ENCODE results near the gene NRN1L. TPM values are rescaled to one million over a fixed set of nuclear protein-coding genes. Genes with fewer than 3 reads are reported as not detected.

Gene NRN1L
- total RNA-seq, 1 donor from 2014 or later: 1.1 TPM

DNA sequence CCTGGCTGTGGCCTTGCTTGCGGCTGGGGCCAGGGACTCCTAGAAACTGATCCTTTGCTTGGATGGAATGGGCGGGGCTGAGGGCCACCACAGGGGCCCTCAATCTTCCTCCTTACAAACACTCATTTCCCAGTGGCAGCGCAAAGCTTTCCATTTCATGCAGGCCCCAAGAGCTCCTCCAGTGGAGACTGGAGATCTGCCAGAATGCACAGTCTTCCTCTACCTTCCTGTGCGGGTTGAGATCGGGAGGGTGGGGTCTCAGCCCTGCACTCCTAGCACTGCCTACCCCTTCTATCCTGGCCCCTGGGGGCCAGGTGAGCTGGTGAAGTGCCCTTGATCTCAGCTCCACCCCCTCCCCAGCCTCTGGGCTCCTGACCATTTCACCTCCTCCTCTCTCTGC, 1.7 kb downstream of the NRN1L start:
- Histone ChIP-seq H3K4me3 (ENCODE audit: low read depth, low read length) (no peak overlapping the region), H3K36me3 (ENCODE audit: control insufficient read depth, insufficient read depth, low read length) (peaks cover 2% of the 10 kb centered on the region), H3K27me3 (ENCODE audit: control insufficient read depth, insufficient read depth, low read length) (no peaks in the 10 kb centered on the region)
- DNase-seq (ENCODE audit: low read depth): no peak
- TF ChIP-seq, protein P1, sequence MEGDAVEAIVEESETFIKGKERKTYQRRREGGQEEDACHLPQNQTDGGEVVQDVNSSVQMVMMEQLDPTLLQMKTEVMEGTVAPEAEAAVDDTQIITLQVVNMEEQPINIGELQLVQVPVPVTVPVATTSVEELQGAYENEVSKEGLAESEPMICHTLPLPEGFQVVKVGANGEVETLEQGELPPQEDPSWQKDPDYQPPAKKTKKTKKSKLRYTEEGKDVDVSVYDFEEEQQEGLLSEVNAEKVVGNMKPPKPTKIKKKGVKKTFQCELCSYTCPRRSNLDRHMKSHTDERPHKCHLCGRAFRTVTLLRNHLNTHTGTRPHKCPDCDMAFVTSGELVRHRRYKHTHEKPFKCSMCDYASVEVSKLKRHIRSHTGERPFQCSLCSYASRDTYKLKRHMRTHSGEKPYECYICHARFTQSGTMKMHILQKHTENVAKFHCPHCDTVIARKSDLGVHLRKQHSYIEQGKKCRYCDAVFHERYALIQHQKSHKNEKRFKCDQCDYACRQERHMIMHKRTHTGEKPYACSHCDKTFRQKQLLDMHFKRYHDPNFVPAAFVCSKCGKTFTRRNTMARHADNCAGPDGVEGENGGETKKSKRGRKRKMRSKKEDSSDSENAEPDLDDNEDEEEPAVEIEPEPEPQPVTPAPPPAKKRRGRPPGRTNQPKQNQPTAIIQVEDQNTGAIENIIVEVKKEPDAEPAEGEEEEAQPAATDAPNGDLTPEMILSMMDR (IDR thresholded peaks at IDR 0.05; ENCODE audit: insufficient read depth, low read length, poor library complexity, severe bottlenecking): no peak

DNA sequence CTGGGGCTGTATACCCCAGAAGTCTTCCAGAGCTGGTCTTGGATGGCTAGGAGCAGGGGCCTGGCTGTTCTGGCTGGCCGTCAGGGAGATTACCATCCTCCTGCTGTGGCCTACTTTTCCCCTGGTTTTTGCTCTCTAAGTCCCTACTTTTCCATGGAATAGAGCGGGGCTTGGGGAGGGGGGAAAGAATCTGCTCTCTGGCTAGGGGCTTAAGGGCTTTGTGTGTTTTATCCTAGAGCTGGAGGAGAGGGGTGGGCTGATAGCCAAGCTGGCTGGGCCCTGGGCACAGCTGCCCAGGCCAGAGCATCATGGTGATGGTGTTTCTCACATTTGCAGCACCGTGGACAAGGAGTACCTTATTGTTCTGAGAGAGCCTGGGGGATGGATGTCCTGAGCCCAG, 3.6 kb downstream of the NRN1L start:
- Histone ChIP-seq H3K36me3 (ENCODE audit: control insufficient read depth, insufficient read depth, low read length) (no peaks in the 10 kb centered on the region), H3K4me3 (ENCODE audit: low read depth, low read length) (no peak overlapping the region), H3K27me3 (ENCODE audit: control insufficient read depth, insufficient read depth, low read length) (no peaks in the 10 kb centered on the region)
- DNase-seq (ENCODE audit: low read depth): no peak
- TF ChIP-seq, protein P1 (IDR thresholded peaks at IDR 0.05; ENCODE audit: insufficient read depth, low read length, poor library complexity, severe bottlenecking): no peak

DNA sequence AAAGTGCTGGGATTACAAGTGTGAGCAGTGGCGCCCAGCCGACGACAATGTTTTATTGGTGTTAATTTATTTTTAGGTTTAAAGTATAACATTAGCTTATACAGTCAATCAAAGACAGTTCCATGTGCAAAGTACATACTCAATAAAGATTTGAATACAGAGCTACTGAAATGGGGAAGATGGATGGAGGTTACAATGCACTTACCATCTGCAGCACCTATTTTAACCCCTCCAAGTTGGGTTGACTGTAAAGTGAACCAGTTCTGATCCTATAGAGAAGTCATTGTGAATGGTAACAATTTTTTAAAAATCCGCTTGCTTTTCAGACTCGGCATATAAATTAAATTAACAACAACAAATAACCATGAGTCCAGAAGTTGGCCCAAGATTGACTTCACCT, 7.7 kb downstream of the NRN1L start:
- DNase-seq (ENCODE audit: low read depth): no peak
- H3K27me3 ChIP-seq (ENCODE audit: control insufficient read depth, insufficient read depth, low read length): no peaks in the 10 kb centered on the region
- TF ChIP-seq, protein P1 (IDR thresholded peaks at IDR 0.05; ENCODE audit: insufficient read depth, low read length, poor library complexity, severe bottlenecking): no peak
- peak overlapping the region; percentile 37 for H3K4me3 ChIP-seq (ENCODE audit: low read depth, low read length)
- H3K36me3 ChIP-seq (ENCODE audit: control insufficient read depth, insufficient read depth, low read length): no peaks in the 10 kb centered on the region

DNA sequence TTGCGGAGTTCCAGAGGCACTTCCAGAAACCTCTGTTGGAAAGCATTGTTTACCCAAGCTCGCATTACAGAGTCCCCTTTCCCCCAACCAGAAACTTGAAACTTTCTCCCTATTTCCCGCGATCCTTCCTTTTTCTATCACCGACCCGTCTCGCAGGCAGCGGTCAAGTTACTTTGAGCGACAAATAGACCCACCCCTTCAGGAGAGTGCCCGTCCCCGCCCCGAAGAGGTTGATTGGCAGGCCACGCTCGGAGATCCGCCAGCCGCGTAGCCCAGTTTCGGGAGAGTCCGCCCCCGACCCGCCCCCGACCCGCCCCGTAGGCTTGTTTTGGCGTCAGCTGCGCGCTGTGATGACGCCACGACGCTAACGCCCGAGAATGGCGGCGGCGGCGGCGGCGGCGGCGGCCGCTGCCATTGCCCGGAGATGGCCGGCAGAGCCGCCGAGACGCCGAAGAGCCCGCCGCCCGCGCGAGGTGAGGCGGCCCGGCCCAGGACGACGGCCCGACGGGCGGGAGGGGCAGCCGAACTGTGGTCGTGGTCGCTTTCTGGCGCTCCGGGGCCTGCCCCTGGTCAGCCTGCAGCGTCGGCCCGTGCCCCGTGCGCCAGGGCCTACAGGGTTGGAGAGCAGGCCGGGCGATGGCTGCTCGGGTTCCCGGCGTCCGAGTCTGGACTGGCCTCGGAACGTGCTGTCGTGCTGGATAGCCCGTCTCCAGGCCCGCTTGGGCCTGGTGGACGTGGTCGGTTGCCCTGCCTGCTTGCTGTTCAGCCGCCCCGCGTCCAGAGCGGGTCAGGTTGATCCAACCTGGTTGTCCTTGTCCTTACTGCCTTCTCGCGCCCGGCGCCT, 8.4 kb downstream of the NRN1L start, which contains the start of gene PSKH1:
PSKH1 (plus strand) TSS at position 356 of the 844 bp plus-strand sequence. CDS start 15,496 bp downstream, outside the sequence.
- Histone ChIP-seq H3K27me3 (ENCODE audit: control insufficient read depth, insufficient read depth, low read length) (no peaks in the 10 kb centered on the region), H3K36me3 (ENCODE audit: control insufficient read depth, insufficient read depth, low read length) (no peaks in the 10 kb centered on the region), H3K4me3 (ENCODE audit: low read depth, low read length) (peak within 1 kb of the TSS; percentile 91)
- TF ChIP-seq, protein P1 (IDR thresholded peaks at IDR 0.05; ENCODE audit: insufficient read depth, low read length, poor library complexity, severe bottlenecking): no peak
- peak; percentile 76 for DNase-seq (ENCODE audit: low read depth)

DNA sequence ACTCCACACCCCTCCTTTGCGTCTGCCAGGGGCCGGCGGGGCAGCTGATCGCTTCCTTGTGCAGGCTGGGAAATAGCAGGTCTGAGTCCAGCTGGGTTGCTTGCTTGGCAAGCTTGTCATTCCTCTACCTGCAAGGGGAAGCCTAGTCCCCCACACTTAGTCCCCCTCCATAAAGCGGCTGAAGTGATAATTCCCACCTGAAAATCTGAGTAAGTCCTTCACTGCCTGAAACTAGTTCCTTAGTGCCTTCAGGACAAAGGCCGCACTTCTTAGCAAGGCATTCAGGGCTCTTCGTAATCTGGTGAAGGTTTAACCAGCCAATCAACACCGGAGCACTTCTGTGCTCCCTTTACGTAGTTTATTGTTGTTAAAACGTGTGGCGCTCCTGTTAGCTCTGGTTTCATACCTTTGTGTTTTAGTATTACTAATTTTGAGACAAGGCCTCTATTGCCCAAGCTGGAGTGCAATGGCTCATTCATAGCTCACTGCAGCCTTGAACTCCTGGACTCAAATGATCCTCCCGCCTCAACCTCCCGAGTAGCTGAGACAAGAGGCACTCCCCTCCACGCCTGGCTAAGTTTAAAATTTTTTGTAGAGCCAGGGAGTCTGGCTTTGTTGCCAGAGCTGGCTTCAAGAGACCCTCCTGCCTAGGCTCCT, 9.2 kb downstream of the NRN1L start:
- TF ChIP-seq, protein P1 (IDR thresholded peaks at IDR 0.05; ENCODE audit: insufficient read depth, low read length, poor library complexity, severe bottlenecking): no peak
- no peak for DNase-seq (ENCODE audit: low read depth)
- no peaks in the 10 kb centered on the region for H3K27me3 ChIP-seq (ENCODE audit: control insufficient read depth, insufficient read depth, low read length)
- no peaks in the 10 kb centered on the region for H3K36me3 ChIP-seq (ENCODE audit: control insufficient read depth, insufficient read depth, low read length)
- H3K4me3 ChIP-seq (ENCODE audit: low read depth, low read length): peak overlapping the region; percentile 91

All from kidney epithelial cell (primary cell).